Lung microvascular endothelial cell (primary cell): ENCODE results near the gene ZNF274. TPM values are rescaled to one million over a fixed set of nuclear protein-coding genes. Genes with fewer than 3 reads are reported as not detected.

Experiments
- total RNA-seq: library from RNA; depleted of rRNA; stranded (reverse); fragments of >200 nt; gene quantifications from 2 replicates; pipeline ENCODE4 v1.2.1, GENCODE V29; 2014

Gene ZNF274
- total RNA-seq, 1 donor from 2014 or later, result 14.3 TPM

Other genes with a start within 250 kb of the ZNF274 start
- gene ZNF418, start 247.7 kb upstream of the ZNF274 start, total RNA-seq, result 1.7 and 6.2 TPM in 2 replicates
- gene ZNF256, start 235.4 kb upstream of the ZNF274 start, total RNA-seq, result 3.2 and 3.5 TPM in 2 replicates
- not detected in 2 replicates for gene C19orf18, start 208.5 kb upstream of the ZNF274 start, total RNA-seq
- 5.2 and 8.7 TPM in 2 replicates for gene ZNF606, start 180.2 kb upstream of the ZNF274 start, total RNA-seq
- gene ZSCAN1, start 149.0 kb upstream of the ZNF274 start, total RNA-seq, result 0.20 TPM in 1 of 2 replicates, not detected in the other
- 0.65 and 2.8 TPM in 2 replicates for gene ZNF135, start 123.8 kb upstream of the ZNF274 start, total RNA-seq
- 10.7 and 29.6 TPM in 2 replicates for gene ZSCAN18, start 84.8 kb upstream of the ZNF274 start, total RNA-seq
- gene ZNF329, start 32.3 kb upstream of the ZNF274 start, total RNA-seq, result 7.2 and 10.3 TPM in 2 replicates
- gene ZNF544, start 45.9 kb downstream of the ZNF274 start, total RNA-seq, result 41.4 and 58.5 TPM in 2 replicates
- gene ZNF8, start 95.9 kb downstream of the ZNF274 start, total RNA-seq, result 2.6 and 4.2 TPM in 2 replicates
- gene ERVK3-1, start 122.3 kb downstream of the ZNF274 start, total RNA-seq, result 11.1 and 19.4 TPM in 2 replicates
- 1.3 and 2.0 TPM in 2 replicates for gene ZSCAN22, start 143.9 kb downstream of the ZNF274 start, total RNA-seq
- 2.0 and 4.6 TPM in 2 replicates for gene A1BG, start 170.4 kb downstream of the ZNF274 start, total RNA-seq
- 0.65 and 0.99 TPM in 2 replicates for gene ZNF497, start 179.7 kb downstream of the ZNF274 start, total RNA-seq
- 0.87 and 1.6 TPM in 2 replicates for gene ZNF837, start 198.0 kb downstream of the ZNF274 start, total RNA-seq
- 2,255 and 2,472 TPM in 2 replicates for gene RPS5, start 204.2 kb downstream of the ZNF274 start, total RNA-seq
- gene RNF225, start 212.6 kb downstream of the ZNF274 start, total RNA-seq, result not detected in 2 replicates
- 5.9 and 9.1 TPM in 2 replicates for gene ZNF584, start 225.6 kb downstream of the ZNF274 start, total RNA-seq